Esophagus (tissue), 2 donors: ENCODE measurements around the gene LRRC2. TPM values are rescaled to one million over a fixed set of nuclear protein-coding genes. Genes with fewer than 3 reads are reported as not detected.
"Not testable (repeated sequence)": the region's sequence is repeated elsewhere in the genome, so short reads cannot be mapped to it uniquely, and the experiment has no call there.

Experiments used
- H3K27ac ChIP-seq, 2 donors: one replicate each; pipeline ENCODE4 v1.5.1; 2013; ENCODE audit warnings: low read depth in 2 of 2, mild to moderate bottlenecking in 2 of 2, inconsistent platforms in 1 of 2, low read length in 1 of 2, moderate library complexity in 1 of 2
- H3K27me3 ChIP-seq, 2 donors: one replicate each; pipeline ENCODE4 v1.6.1; 2013; ENCODE audit warnings: low read length in 2 of 2, control low read depth in 1 of 2, mild to moderate bottlenecking in 1 of 2; ENCODE audit not compliant: insufficient read depth in 2 of 2, control insufficient read depth in 1 of 2
- H3K36me3 ChIP-seq, 2 donors: one replicate each; pipeline ENCODE4 v1.6.1; 2013; ENCODE audit warnings: low read length in 1 of 2; ENCODE audit not compliant: control insufficient read depth in 2 of 2, insufficient read depth in 2 of 2
- H3K4me1 ChIP-seq, 2 donors: one replicate each; pipeline ENCODE4 v1.6.1; 2013; ENCODE audit warnings: low read length in 1 of 2; ENCODE audit not compliant: control insufficient read depth in 2 of 2, insufficient read depth in 2 of 2
- H3K4me3 ChIP-seq, 2 donors: one replicate each; pipeline ENCODE4 v1.5.1; 2013; ENCODE audit warnings: low read length in 2 of 2, mild to moderate bottlenecking in 2 of 2, low read depth in 1 of 2, moderate library complexity in 1 of 2
- H3K9me3 ChIP-seq, 2 donors: one replicate each; pipeline ENCODE4 v1.6.1; 2013; ENCODE audit warnings: mild to moderate bottlenecking in 2 of 2, low read depth in 1 of 2, low read length in 1 of 2, moderate library complexity in 1 of 2; ENCODE audit not compliant: control insufficient read depth in 2 of 2, insufficient read depth in 1 of 2
- WGBS, 2 donors: extraction: QIAGEN DNeasy Blood & Tissue Kit; methylation state at CpG; one replicate each; pipeline ENCODE4 v1.1.7; 2013; 5-methylcytosine and 5-hydroxymethylcytosine counted together
- polyA plus RNA-seq, 2 donors: library from polyadenylated mRNA; stranded (reverse); fragments of 200-250 nt; gene quantifications; one replicate each; pipeline ENCODE4 v1.2.3, GENCODE V29; 2013
- donor health status: healthy with polysubstance abuse.
- donor health status: Bipolar disorder and iron deficiency.

The LRRC2 gene
- polyA plus RNA-seq, 2 donors = 0.13 to 0.14 TPM

DNA sequence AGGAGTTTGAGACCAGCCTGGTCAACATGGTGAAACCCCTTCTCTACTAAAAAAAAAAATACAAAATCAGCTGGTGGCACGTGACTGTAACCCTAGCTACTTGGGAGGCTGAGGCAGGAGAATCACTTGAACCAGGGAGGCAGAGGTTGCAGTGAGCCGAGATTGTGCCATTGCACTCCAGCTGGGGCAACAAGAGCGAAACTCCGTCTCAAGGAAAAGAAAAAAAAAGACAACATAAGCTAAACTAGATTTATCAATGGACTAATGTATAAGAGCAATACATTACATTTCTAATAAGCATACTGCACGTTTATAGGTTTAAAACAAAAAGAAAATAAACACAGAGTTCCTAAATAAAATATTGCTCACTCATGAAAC is 27.7 kb downstream of the LRRC2 start:
- not testable (repeated sequence) for H3K27ac ChIP-seq, H3K36me3 ChIP-seq, H3K27me3 ChIP-seq, H3K9me3 ChIP-seq, H3K4me1 ChIP-seq, H3K4me3 ChIP-seq
- WGBS, 2 donors = 55 to 66% methylated on average over 5 of the region's 5 CpGs

- no peak overlapping the region for H3K27ac ChIP-seq
- no peaks in the 10 kb centered on the region for H3K27me3 ChIP-seq
Measured at GRCh38 chr3:46537779-46538178, 28.3 kb downstream of the LRRC2 start.

GRCh38 chr3:46537316-46537715 is 28.8 kb downstream of the LRRC2 start:
- no peak overlapping the region for H3K27ac ChIP-seq
- no peaks in the 10 kb centered on the region for H3K27me3 ChIP-seq
- H3K4me1 ChIP-seq = no peaks in the 10 kb centered on the region
- H3K9me3 ChIP-seq = no peaks in the 10 kb centered on the region
- no peak overlapping the region for H3K4me3 ChIP-seq
- 87 to 91% methylated on average over 1 of the region's 1 CpG for WGBS, 2 donors
- no peaks in the 10 kb centered on the region for H3K36me3 ChIP-seq

More at GRCh38 chr3:46537779-46538178, 28.3 kb downstream of the LRRC2 start:
- no peak overlapping the region for H3K4me3 ChIP-seq
- no peaks in the 10 kb centered on the region for H3K9me3 ChIP-seq
- H3K36me3 ChIP-seq = no peaks in the 10 kb centered on the region
- WGBS, 2 donors = 89 to 90% methylated on average over 5 of the region's 5 CpGs
- no peaks in the 10 kb centered on the region for H3K4me1 ChIP-seq

DNA sequence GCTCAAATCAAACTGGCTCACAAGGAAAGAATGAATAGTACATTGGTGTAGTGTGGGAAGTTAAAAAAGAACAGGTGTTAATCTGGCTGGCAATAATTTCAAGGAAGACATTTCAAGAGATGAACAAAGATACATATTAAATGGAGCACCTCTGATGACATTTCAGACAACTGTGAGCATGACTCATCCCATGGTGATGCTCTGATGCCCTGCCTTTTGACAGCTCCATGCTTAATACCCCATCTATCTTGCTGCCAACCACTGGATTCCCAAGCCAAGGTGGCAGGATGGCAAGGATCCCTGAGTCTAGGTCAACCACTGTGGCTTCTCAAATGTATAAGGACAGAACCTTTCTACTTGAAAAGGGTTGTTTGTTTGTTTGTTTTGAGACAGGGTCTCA is 29.3 kb downstream of the LRRC2 start:
- no peak overlapping the region for H3K27ac ChIP-seq
- no peak overlapping the region for H3K4me3 ChIP-seq
- H3K36me3 ChIP-seq = no peaks in the 10 kb centered on the region
- no peaks in the 10 kb centered on the region for H3K9me3 ChIP-seq
- H3K4me1 ChIP-seq = no peaks in the 10 kb centered on the region
- H3K27me3 ChIP-seq = no peaks in the 10 kb centered on the region

DNA sequence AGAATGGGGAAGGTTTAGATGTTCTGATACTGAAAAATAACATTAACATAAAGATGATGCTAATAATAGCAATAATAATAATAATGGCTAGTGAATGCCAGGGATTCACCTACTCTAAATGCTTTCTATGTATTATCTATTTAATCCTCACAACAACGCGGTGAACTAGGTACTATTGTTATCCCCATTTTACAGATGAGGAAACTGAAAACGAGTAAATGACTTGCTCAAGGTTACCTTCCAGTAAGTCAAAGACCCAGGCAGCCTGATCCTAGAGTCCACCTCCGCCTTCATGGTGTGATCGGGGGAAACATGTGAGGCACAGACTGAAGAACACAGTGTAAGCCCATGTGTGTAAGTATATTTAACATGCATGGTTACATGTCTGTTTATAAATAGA is 30.4 kb downstream of the LRRC2 start:
- 92 to 97% methylated on average over 5 of the region's 5 CpGs for WGBS, 2 donors
- H3K9me3 ChIP-seq = no peaks in the 10 kb centered on the region
- H3K4me3 ChIP-seq = no peak overlapping the region

GRCh38 chr3:46533091-46533490 is 33.0 kb downstream of the LRRC2 start:
- Histone ChIP-seq H3K4me3 (no peak overlapping the region), H3K27me3 (no peaks in the 10 kb centered on the region), H3K9me3 (no peaks in the 10 kb centered on the region), H3K4me1 (no peaks in the 10 kb centered on the region), H3K36me3 (no peaks in the 10 kb centered on the region), H3K27ac (no peak overlapping the region)
- 87 to 88% methylated on average over 3 of the region's 3 CpGs for WGBS, 2 donors

More for the DNA sequence above, 30.4 kb downstream of the LRRC2 start:
- H3K27ac ChIP-seq = no peak overlapping the region
- H3K27me3 ChIP-seq = no peaks in the 10 kb centered on the region
- no peaks in the 10 kb centered on the region for H3K36me3 ChIP-seq
- H3K4me1 ChIP-seq = no peaks in the 10 kb centered on the region

DNA sequence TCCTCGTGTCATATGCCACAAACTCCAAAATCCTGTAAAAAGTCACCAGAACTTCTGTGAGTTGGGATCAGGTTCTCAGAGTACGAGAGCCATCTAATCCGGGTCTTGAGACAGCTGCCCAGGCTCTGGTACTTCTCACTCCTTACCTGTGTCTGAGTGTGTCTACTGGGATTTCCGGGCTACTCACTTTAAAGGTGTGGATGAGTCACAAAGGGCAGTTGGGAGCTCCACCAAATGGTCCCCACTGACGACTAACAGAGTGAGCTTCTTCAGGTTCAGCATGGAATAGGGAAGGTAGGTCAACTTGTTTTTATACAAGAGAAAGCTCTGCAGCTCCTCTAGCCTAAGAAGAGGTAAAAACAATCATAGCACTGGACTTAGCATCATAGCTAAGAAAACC is 38.9 kb downstream of the LRRC2 start:
- no peaks in the 10 kb centered on the region for H3K9me3 ChIP-seq
- H3K4me3 ChIP-seq = no peak overlapping the region
- no peaks in the 10 kb centered on the region for H3K27me3 ChIP-seq
- H3K4me1 ChIP-seq = peaks cover 0 to 2% of the 10 kb centered on the region in 2 donors
- no peaks in the 10 kb centered on the region for H3K36me3 ChIP-seq
- WGBS, 2 donors = 86 to 88% methylated on average over 5 of the region's 5 CpGs
- H3K27ac ChIP-seq = no peak overlapping the region

DNA sequence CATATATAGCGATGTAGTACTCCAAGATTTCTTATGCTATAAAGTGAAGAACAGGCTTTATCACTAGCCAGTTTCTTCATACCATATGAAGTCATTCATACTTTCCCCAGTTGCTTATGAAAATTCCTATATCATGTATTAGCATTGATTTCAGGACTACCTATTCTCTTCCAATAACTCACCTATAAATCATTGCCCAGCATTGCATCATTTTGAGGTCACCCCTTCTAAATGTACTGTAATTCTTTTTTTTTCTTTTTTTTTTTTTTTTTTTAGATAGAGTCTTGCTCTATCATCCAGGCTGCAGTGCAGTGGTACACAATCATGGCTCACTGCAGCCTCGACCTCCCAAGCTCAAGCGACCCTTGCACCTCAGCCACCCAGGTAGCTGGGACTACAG is 41.3 kb downstream of the LRRC2 start:
- Histone ChIP-seq H3K9me3 (no peaks in the 10 kb centered on the region), H3K4me3 (no peak overlapping the region), H3K27me3 (no peaks in the 10 kb centered on the region), H3K27ac (no peak overlapping the region), H3K4me1 (peaks cover 0 to 2% of the 10 kb centered on the region in 2 donors), H3K36me3 (no peaks in the 10 kb centered on the region)
- WGBS, 2 donors = 92 to 100% methylated on average over 3 of the region's 3 CpGs

- H3K4me3 ChIP-seq = no peak overlapping the region
- 83 to 84% methylated on average over 3 of the region's 3 CpGs for WGBS, 2 donors
- no peaks in the 10 kb centered on the region for H3K27me3 ChIP-seq
Measured at GRCh38 chr3:46524008-46524407, 42.1 kb downstream of the LRRC2 start.

DNA sequence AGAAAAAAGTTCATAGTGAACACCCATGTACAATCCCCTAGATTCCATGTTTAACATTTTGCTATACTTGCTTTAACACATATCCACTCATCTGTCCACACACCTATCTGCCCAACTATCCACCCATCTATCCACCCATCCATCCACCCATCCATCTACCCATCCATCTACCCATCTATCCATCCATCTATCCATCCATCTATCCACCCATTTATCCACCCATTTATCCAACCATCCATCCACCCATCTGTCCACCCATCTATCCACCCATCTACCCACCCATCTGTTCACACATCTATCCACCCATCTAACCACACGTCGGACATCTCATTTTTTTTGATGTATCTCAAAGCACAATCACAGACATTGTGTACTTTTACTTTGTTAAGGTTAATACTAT is 42.5 kb downstream of the LRRC2 start:
- Histone ChIP-seq H3K9me3 (no peaks in the 10 kb centered on the region), H3K4me3 (no peak overlapping the region), H3K36me3 (no peaks in the 10 kb centered on the region), H3K4me1 (peaks cover 0 to 2% of the 10 kb centered on the region in 2 donors), H3K27ac (no peak overlapping the region), H3K27me3 (no peaks in the 10 kb centered on the region)
- 89 to 90% methylated on average over 2 of the region's 2 CpGs for WGBS, 2 donors

More at GRCh38 chr3:46524008-46524407, 42.1 kb downstream of the LRRC2 start:
- Histone ChIP-seq H3K4me1 (peaks cover 0 to 2% of the 10 kb centered on the region in 2 donors), H3K27ac (no peak overlapping the region), H3K9me3 (no peaks in the 10 kb centered on the region), H3K36me3 (no peaks in the 10 kb centered on the region)
